HepG2 (cell line): Measurements from ENCODE around the gene TOR1AIP1. TPM values are rescaled to one million over a fixed set of nuclear protein-coding genes. Genes with fewer than 3 reads are reported as not detected.
A peak's percentile ranks its signal among the peaks of the same experiment; 100 is the strongest.

Experiments
- CREB1 ChIP-seq, 2 experiments: fragments of 450-650 bp in 1 of 2; IDR thresholded peaks; 2 replicates each; pipeline ENCODE4 v1.6.1; 2016 to 2017; ENCODE audit warnings: control low read depth in 1 of 2, mild to moderate bottlenecking in 1 of 2, missing compliant biosample characterization in 1 of 2, missing genetic modification characterization in 1 of 2
- GLI4 ChIP-seq: sonication (generic); formaldehyde crosslinking; IDR thresholded peaks from 2 replicates; pipeline ENCODE4 v1.5.1; 2020; ENCODE audit warnings: missing genetic modification reagents, mild to moderate bottlenecking, moderate library complexity, borderline replicate concordance
- HDAC1 ChIP-seq: sonication (generic); formaldehyde crosslinking; IDR thresholded peaks from 2 replicates; pipeline ENCODE4 v1.5.1; 2020; ENCODE audit warnings: mild to moderate bottlenecking, missing genetic modification reagents
- HNF4G ChIP-seq, 2 experiments: sonication (generic) in 1 of 2; formaldehyde crosslinking in 1 of 2; IDR thresholded peaks; 2 replicates each; pipeline versions ENCODE4 v1.4.0 to v1.6.1; 2011 to 2020; ENCODE audit warnings: borderline replicate concordance in 2 of 2, low read depth in 2 of 2, mild to moderate bottlenecking in 2 of 2, low read length in 1 of 2, missing genetic modification reagents in 1 of 2, moderate library complexity in 1 of 2
- LCORL ChIP-seq, 2 experiments: fragments of 450-650 bp in 1 of 2; sonication (generic) in 1 of 2; formaldehyde crosslinking in 1 of 2; IDR thresholded peaks; 2 replicates each; pipeline versions ENCODE4 v1.5.0 to v1.6.1; 2017 to 2020; ENCODE audit warnings: antibody characterized with exemption in 1 of 2, missing genetic modification reagents in 1 of 2
- MLXIP ChIP-seq: sonication (generic); formaldehyde crosslinking; IDR thresholded peaks from 2 replicates; pipeline ENCODE4 v1.9.0; 2021; ENCODE audit warnings: missing genetic modification reagents, borderline replicate concordance
- MYC ChIP-seq: sonication (generic); formaldehyde crosslinking; IDR thresholded peaks from 2 replicates; pipeline ENCODE4 v1.9.0; 2021; ENCODE audit warnings: missing genetic modification reagents, borderline replicate concordance
- SRSF1 ChIP-seq: fragments of 200-400 bp; formaldehyde crosslinking; optimal IDR thresholded peaks from 2 replicates; pipeline ENCODE3; 2017; ENCODE audit warnings: mild to moderate bottlenecking, low read depth, low read length, moderate library complexity
- TAF15 ChIP-seq: fragments of 200-400 bp; formaldehyde crosslinking; IDR thresholded peaks from one replicate; pipeline ENCODE4 v1.6.1; 2018; ENCODE audit warnings: mild to moderate bottlenecking, low read depth, low read length; ENCODE audit not compliant: poor library complexity, severe bottlenecking
- ZBTB10 ChIP-seq: sonication (generic); formaldehyde crosslinking; IDR thresholded peaks from 2 replicates; pipeline ENCODE4 v1.4.0; 2020; ENCODE audit warnings: missing genetic modification reagents, borderline replicate concordance
- ZBTB33 ChIP-seq: sonication (generic); formaldehyde crosslinking; IDR thresholded peaks from 2 replicates; pipeline ENCODE4 v1.4.0; 2020; ENCODE audit warnings: missing genetic modification reagents
- ZNF3 ChIP-seq: IDR thresholded peaks from 2 replicates; pipeline ENCODE4 v1.7.0; 2017; ENCODE audit warnings: inconsistent platforms
- ZNF678 ChIP-seq: sonication (generic); formaldehyde crosslinking; IDR thresholded peaks from 2 replicates; pipeline ENCODE4 v1.4.0; 2020; ENCODE audit warnings: mild to moderate bottlenecking, missing genetic modification reagents
- ZNF784 ChIP-seq: sonication (generic); formaldehyde crosslinking; IDR thresholded peaks from 2 replicates; pipeline ENCODE4 v1.5.1; 2020; ENCODE audit warnings: missing genetic modification reagents, mild to moderate bottlenecking, borderline replicate concordance
- polyA plus RNA-seq, 8 experiments: library from polyadenylated mRNA; depleted of rRNA in 3 of 8; stranded (reverse) in 7 of 8; unstranded in 1 of 8; fragments of >200 nt; fragmentation: Illumina TruSeq in 4 of 8; extraction: Trizol in 4 of 8; gene quantifications; 2 replicates each; pipeline versions ENCODE4 v1.2.1 to v1.2.3, GENCODE V29; 2011 to 2016; ENCODE audit warnings: low read depth in 4 of 8, missing spikeins in 1 of 8, mixed read lengths in 1 of 8; ENCODE audit not compliant: insufficient read depth in 1 of 8
- total RNA-seq, 5 experiments: library from RNA; depleted of rRNA; stranded (reverse); fragments of >200 nt; fragmentation: Illumina TruSeq; extraction: Trizol; gene quantifications; 2 replicates each; pipeline ENCODE4 v1.2.3, GENCODE V29; 2016; ENCODE audit warnings: low read depth in 1 of 5

Gene TOR1AIP1
- total and polyA plus RNA-seq, 2 of the 13 experiments (the other 11 are each of a cell fraction or from before 2014, with no cell fraction given) = 15.6 to 29.0 TPM

GRCh38 chr1:179881642-179882252 lies 338 bp upstream of the TOR1AIP1 start (continued):
- no peak for TF ChIP-seq ZNF784 (CRISPR knock-in tag)
- peak; percentile 25; the same call in 1 of the 2 replicates for TF ChIP-seq ZNF678
- TF ChIP-seq ZNF3 (CRISPR knock-in tag) = no peak
- no peak for TF ChIP-seq HDAC1
- no peak for TF ChIP-seq TAF15
- TF ChIP-seq GLI4 (CRISPR knock-in tag) = peak; percentile 49; the same call in 1 of the 2 replicates
- no peak for TF ChIP-seq MYC (CRISPR knock-in tag)
- no peak for TF ChIP-seq ZBTB10 (CRISPR knock-in tag)
- no peak for TF ChIP-seq HNF4G (IDR thresholded peaks at IDR 0.05; ENCODE audit: borderline replicate concordance, low read depth, low read length)
- no peak for TF ChIP-seq HNF4G (CRISPR knock-in tag; IDR thresholded peaks at IDR 0.05; ENCODE audit: borderline replicate concordance, low read depth)
- no peak for TF ChIP-seq SRSF1
- TF ChIP-seq CREB1 (IDR thresholded peaks at IDR 0.05) = no peak
- no peak for TF ChIP-seq CREB1 (CRISPR knock-in tag; IDR thresholded peaks at IDR 0.05)
- no peak for TF ChIP-seq ZBTB33 (CRISPR knock-in tag)
- TF ChIP-seq LCORL (IDR thresholded peaks at IDR 0.05) = no peak
- TF ChIP-seq LCORL (CRISPR knock-in tag; IDR thresholded peaks at IDR 0.05) = no peak; the same call in 1 of the 2 replicates
- TF ChIP-seq MLXIP = no peak
